ENCODE data around the gene GAB4. TPM values are rescaled to one million over a fixed set of nuclear protein-coding genes. Genes with fewer than 3 reads are reported as not detected.

The GAB4 gene
- total and polyA plus RNA-seq, 2 of the 8 experiments (the other 6 are each of a cell fraction or from before 2014, with no cell fraction given) = 0.03 to 0.17 TPM

DNA sequence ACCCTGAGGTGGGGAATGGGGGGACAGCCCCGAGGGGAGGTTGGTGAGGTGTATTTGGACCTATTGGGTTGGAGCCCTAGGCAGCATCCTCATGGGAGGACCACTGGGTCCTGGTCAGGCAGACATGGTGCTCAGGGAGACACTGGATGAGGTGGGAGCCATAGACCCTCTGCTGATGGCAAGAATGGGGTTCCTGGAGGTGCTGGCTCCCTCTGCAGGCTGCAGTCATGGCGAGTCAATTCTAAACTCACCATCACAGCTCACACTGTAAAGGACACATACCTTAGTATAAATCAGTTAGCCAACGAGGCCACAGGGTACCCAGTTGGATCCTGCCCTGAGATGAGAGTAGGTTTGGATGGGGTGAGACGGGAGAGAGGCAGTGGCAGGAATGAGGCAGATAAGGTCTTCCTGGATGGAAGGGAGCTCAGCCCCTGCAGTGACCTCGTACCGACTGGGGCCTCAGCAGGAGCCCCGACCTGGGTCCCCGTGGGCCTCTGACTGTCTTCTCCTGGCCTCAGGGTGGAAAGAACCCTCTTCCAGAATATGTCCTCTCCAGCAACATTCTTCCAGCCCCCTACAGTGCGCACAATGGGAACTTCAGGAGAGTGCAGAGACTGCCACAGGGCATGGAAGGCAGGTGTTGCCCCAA, 1.7 kb upstream of the GAB4 start:
- H3K18ac ChIP-seq (ENCODE audit: extremely low read depth, low read length) = no peak overlapping the region
- no peak overlapping the region for H3K9ac ChIP-seq (replicated peaks in 1 of 4; ENCODE audit: extremely low read depth in 1 of 4, low read depth in 3 of 4, low read length in 3 of 4)
- no peak overlapping the region for H2AK5ac ChIP-seq (ENCODE audit: low read depth, low read length)
- H3K4ac ChIP-seq (replicated peaks; ENCODE audit: insufficient read length, low read depth, low read length) = no peak overlapping the region
- H3K27me3 ChIP-seq (replicated peaks in 1 of 4; ENCODE audit: control insufficient read depth in 3 of 4, extremely low read depth in 1 of 4, insufficient read depth in 3 of 4, low read length in 3 of 4) = peaks cover 0 to 5% (median 3%) of the 10 kb centered on the region in 4 experiments; a peak in 2 of 7 replicates
- H3K23me2 ChIP-seq (ENCODE audit: low read depth, low read length) = peaks cover 3% of the 10 kb centered on the region; the same call in 1 of the 2 replicates
- no peak overlapping the region for H3K4me3 ChIP-seq (ENCODE audit: extremely low read depth in 1 of 4, insufficient read depth in 2 of 4, low read depth in 3 of 4, low read length in 4 of 4)
- WGBS, 2 experiments (ENCODE audit: extremely low coverage in 1 of 2, insufficient coverage in 1 of 2, insufficient read length in 1 of 2, insufficient replicate concordance in 2 of 2, low coverage in 1 of 2, low lambda C conversion rate in 2 of 2, missing lambda C conversion rate in 1 of 2) = 81% methylated on average over 9 of the region's 9 CpGs; no CpG with 5 or more reads in 1 of the 2 experiments
- POLR2A ChIA-PET (ENCODE audit: partially characterized antibody) = no interaction called here
- FAIRE-seq (no peak), DNase-seq (ENCODE audit: low read depth in 1 of 2, low spot score in 2 of 2) (peak in 1 of 2 experiments; percentile 54)
- no peaks in the 10 kb centered on the region for H3K79me1 ChIP-seq (ENCODE audit: low read depth, low read length)
- no peak overlapping the region for H2BK20ac ChIP-seq (ENCODE audit: low read length)
- CTCF ChIA-PET (ENCODE audit: partially characterized antibody) = interaction anchor here (1.6 kb wide), 1 partner anchor 49 kb away, joined by 5 read pairs; no protein-coding TSS in a partner anchor
- no peaks in the 10 kb centered on the region for H3K36me3 ChIP-seq (ENCODE audit: control insufficient read depth in 2 of 4, insufficient read depth in 4 of 4, low read length in 3 of 4)
- no peak overlapping the region for H2BK120ac ChIP-seq (replicated peaks; ENCODE audit: low read depth, low read length)
- no peak overlapping the region for H3K14ac ChIP-seq (ENCODE audit: insufficient read length)
- H4K91ac ChIP-seq (replicated peaks; ENCODE audit: insufficient read length, low read length) = no peak overlapping the region
- no peak overlapping the region; the same call in 1 of the 2 replicates for H4K8ac ChIP-seq (ENCODE audit: extremely low read depth, insufficient read depth, low read length)
- H3K9me3 ChIP-seq (ENCODE audit: insufficient read depth in 2 of 2, low read depth in 1 of 2, low read length in 1 of 2) = peaks cover 19 to 41% of the 10 kb centered on the region in 2 experiments
- no peak overlapping the region for H2AFZ ChIP-seq (ENCODE audit: low read length)
- no peak overlapping the region for H2BK12ac ChIP-seq (ENCODE audit: low read depth, low read length)
- H3K56ac ChIP-seq (replicated peaks; ENCODE audit: insufficient read length, low read depth, low read length) = no peak overlapping the region
- no peaks in the 10 kb centered on the region for H4K20me1 ChIP-seq (replicated peaks in 1 of 2; ENCODE audit: control insufficient read depth in 1 of 2, insufficient read depth in 2 of 2, low read length in 2 of 2)
- no peak overlapping the region for H2BK5ac ChIP-seq (ENCODE audit: low read depth, low read length)
- no peak overlapping the region for H3K23ac ChIP-seq (ENCODE audit: insufficient read length)
- no peaks in the 10 kb centered on the region for H3K79me2 ChIP-seq (ENCODE audit: control insufficient read depth in 1 of 2, insufficient read depth in 2 of 2, low read length in 2 of 2)
- H4K5ac ChIP-seq (ENCODE audit: insufficient read length, low read depth, low read length) = no peak overlapping the region
- H3K4me1 ChIP-seq (replicated peaks in 1 of 4; ENCODE audit: control insufficient read depth in 3 of 4, insufficient read depth in 4 of 4, low read length in 3 of 4) = peaks cover 0 to 2% (median 0%) of the 10 kb centered on the region in 4 experiments; a peak in 1 of 7 replicates
- H3K4me2 ChIP-seq (ENCODE audit: insufficient read depth in 1 of 2, low read depth in 2 of 2, low read length in 2 of 2) = no peak overlapping the region
- no peak overlapping the region for H2BK15ac ChIP-seq (ENCODE audit: low read length)
- H3K27ac ChIP-seq (ENCODE audit: low read depth, low read length) = no peak overlapping the region
- TF ChIP-seq POLR2A (IDR thresholded peaks at IDR 0.05; ENCODE audit: control extremely low read depth in 1 of 2, low read depth in 2 of 2, low read length in 2 of 2) (no peak), CBX8 (IDR thresholded peaks at IDR 0.05; ENCODE audit: borderline replicate concordance, low read depth, low read length) (no peak), ZNF274 (IDR thresholded peaks at IDR 0.05; ENCODE audit: borderline replicate concordance, extremely low read depth, low read length) (no peak), RAD21 (IDR thresholded peaks at IDR 0.05 in 1 of 2, conservative IDR thresholded peaks at IDR 0.05 in 1 of 2; ENCODE audit: low read depth in 2 of 2, low read length in 2 of 2) (peak in 1 of 2 experiments; percentile 32; a peak in 3 of 4 replicates), RFX5 (IDR thresholded peaks at IDR 0.05; ENCODE audit: borderline replicate concordance, low read depth, low read length) (no peak), CHD2 (IDR thresholded peaks at IDR 0.05; ENCODE audit: low read length) (no peak), EZH2 (IDR thresholded peaks at IDR 0.05; ENCODE audit: low read depth, low read length, severe bottlenecking) (no peak)

All from H1 (cell line).